Esophagus muscularis mucosa (tissue), 4 donors: ENCODE data around the gene SH3BP5L.

Source experiments
- CTCF ChIP-seq, 3 experiments: fragments of 200-600 bp in 2 of 3; fragments of 450-650 bp in 1 of 3; sonication (generic) in 2 of 3; IDR thresholded peaks; one replicate each; pipeline ENCODE4 v1.5.1; 2017 to 2019; ENCODE audit warnings: antibody characterized with exemption in 3 of 3, mild to moderate bottlenecking in 2 of 3, moderate library complexity in 1 of 3
- EP300 ChIP-seq: sonication (generic); formaldehyde crosslinking; IDR thresholded peaks from one replicate; pipeline ENCODE4 v1.6.1; 2017; ENCODE audit warnings: antibody characterized with exemption
- POLR2A ChIP-seq: fragments of 450-650 bp; IDR thresholded peaks from one replicate; pipeline ENCODE4 v1.6.1; 2017; ENCODE audit warnings: antibody characterized with exemption, moderate library complexity, mild to moderate bottlenecking, low read depth
- POLR2AphosphoS5 ChIP-seq, 2 donors: sonication (generic); formaldehyde crosslinking; IDR thresholded peaks; one replicate each; pipeline ENCODE4 v1.6.1; 2017; ENCODE audit warnings: antibody characterized with exemption in 2 of 2

GRCh38 chr1:248804771-248805681 is 20.7 kb downstream of the SH3BP5L start:
- no peak for TF ChIP-seq POLR2AphosphoS5 (IDR thresholded peaks at IDR 0.05)
- no peak for TF ChIP-seq POLR2A
- TF ChIP-seq CTCF (IDR thresholded peaks at IDR 0.05): no peak
- TF ChIP-seq EP300: no peak
